Activated naive CD4-positive, alpha-beta T cell treated with anti-CD3 and anti-CD28 coated beads, Interleukin-2, amount 50 U/mL, for 72 hours (primary cell): ENCODE data around the gene SYTL3. TPM values are rescaled to one million over a fixed set of nuclear protein-coding genes. Genes with fewer than 3 reads are reported as not detected.

ENCODE experiments used
- ATAC-seq, 2 donors: fragments of 150-1000 bp; cut with Tn5 transposase; 2 replicates each; pipeline ENCODE4 v1.10.0; 2021; ENCODE audit warnings: mild to moderate bottlenecking in 2 of 2, moderate library complexity in 2 of 2
- DNase-seq, 2 donors: peaks; one replicate each; pipeline ENCODE4 v3.0.0; 2021 to 2022; ENCODE audit warnings: low spot score in 2 of 2
- H3K27ac Mint-ChIP-seq, 2 donors: one replicate each; pipeline ENCODE4 v1.8.0; 2022; ENCODE audit warnings: mild to moderate bottlenecking in 2 of 2, mixed read lengths in 2 of 2
- H3K36me3 Mint-ChIP-seq, 2 donors: one replicate each; pipeline ENCODE4 v1.8.0; 2022; ENCODE audit warnings: mixed read lengths in 2 of 2
- H3K9me3 Mint-ChIP-seq, 2 donors: one replicate each; pipeline ENCODE4 v1.8.0; 2022; ENCODE audit warnings: mixed read lengths in 2 of 2
- total RNA-seq, 2 donors: library from RNA; stranded (reverse); gene quantifications; one replicate each; pipeline ENCODE4 v1.2.3, GENCODE V29; 2022

The SYTL3 gene
- total RNA-seq, 2 donors from 2014 or later = 122 to 143 TPM

GRCh38 chr6:158762787-158763433 lies 113.1 kb downstream of the SYTL3 start:
- Mint-ChIP-seq H3K27ac (peak overlapping the region; percentile 50 to 77), H3K36me3 (peaks cover 10 to 12% of the 10 kb centered on the region in 2 donors), H3K9me3 (no peaks in the 10 kb centered on the region)
- no peak for DNase-seq
- no peak for ATAC-seq

- Mint-ChIP-seq H3K9me3 (no peaks in the 10 kb centered on the region), H3K27ac (peak overlapping the region; percentile 65 to 81), H3K36me3 (peaks cover 10 to 12% of the 10 kb centered on the region in 2 donors)
- ATAC-seq (no peak), DNase-seq (no peak)
Observed at GRCh38 chr6:158763434-158764182, 113.8 kb downstream of the SYTL3 start.

- no peaks in the 10 kb centered on the region for H3K9me3 Mint-ChIP-seq
- ATAC-seq (no peak), DNase-seq (no peak)
- H3K27ac Mint-ChIP-seq = peak overlapping the region; percentile 65 to 81
- H3K36me3 Mint-ChIP-seq = peaks cover 12 to 14% of the 10 kb centered on the region in 2 donors
Observed at GRCh38 chr6:158764183-158764849, 114.5 kb downstream of the SYTL3 start.

- Mint-ChIP-seq H3K27ac (peak overlapping the region; percentile 65 to 74), H3K36me3 (peaks cover 18 to 20% of the 10 kb centered on the region in 2 donors), H3K9me3 (no peaks in the 10 kb centered on the region)
- DNase-seq = no peak
- no peak for ATAC-seq
Observed at GRCh38 chr6:158764926-158765325, 115.1 kb downstream of the SYTL3 start.

GRCh38 chr6:158765499-158766068 lies 115.7 kb downstream of the SYTL3 start:
- peak overlapping the region in 1 of 2 donors; percentile 65 for H3K27ac Mint-ChIP-seq
- ATAC-seq (no peak), DNase-seq (no peak)
- no peaks in the 10 kb centered on the region for H3K9me3 Mint-ChIP-seq
- H3K36me3 Mint-ChIP-seq = peaks cover 23 to 25% of the 10 kb centered on the region in 2 donors

- DNase-seq = no peak
- H3K9me3 Mint-ChIP-seq = no peaks in the 10 kb centered on the region
- peaks cover 23 to 35% of the 10 kb centered on the region in 2 donors for H3K36me3 Mint-ChIP-seq
- peak; percentile 4 for ATAC-seq
- peak overlapping the region; percentile 70 to 95 for H3K27ac Mint-ChIP-seq
Observed at GRCh38 chr6:158766621-158767455, 117.0 kb downstream of the SYTL3 start.

- H3K9me3 Mint-ChIP-seq = no peaks in the 10 kb centered on the region
- ATAC-seq = no peak
- H3K36me3 Mint-ChIP-seq = peaks cover 21 to 33% of the 10 kb centered on the region in 2 donors
- peak overlapping the region; percentile 70 to 95 for H3K27ac Mint-ChIP-seq
- DNase-seq = no peak
Observed at GRCh38 chr6:158767709-158768108, 117.9 kb downstream of the SYTL3 start.

- peaks cover 19 to 33% of the 10 kb centered on the region in 2 donors for H3K36me3 Mint-ChIP-seq
- H3K9me3 Mint-ChIP-seq = no peaks in the 10 kb centered on the region
- ATAC-seq (peak in 1 of 2 donors; percentile 3), DNase-seq (no peak)
- H3K27ac Mint-ChIP-seq = peak overlapping the region; percentile 70 to 95
Observed at GRCh38 chr6:158768436-158768835, 118.6 kb downstream of the SYTL3 start.

GRCh38 chr6:158769234-158769770 lies 119.4 kb downstream of the SYTL3 start:
- ATAC-seq (no peak), DNase-seq (no peak)
- peak overlapping the region; percentile 63 to 97 for H3K27ac Mint-ChIP-seq
- peaks cover 19 to 33% of the 10 kb centered on the region in 2 donors for H3K36me3 Mint-ChIP-seq
- H3K9me3 Mint-ChIP-seq = no peaks in the 10 kb centered on the region

GRCh38 chr6:158769771-158770432 lies 120.0 kb downstream of the SYTL3 start:
- peak in 1 of 2 donors; percentile 52 for DNase-seq
- H3K27ac Mint-ChIP-seq = peak overlapping the region; percentile 63 to 97
- ATAC-seq = no peak
- H3K36me3 Mint-ChIP-seq = peaks cover 19 to 33% of the 10 kb centered on the region in 2 donors
- H3K9me3 Mint-ChIP-seq = no peaks in the 10 kb centered on the region

- DNase-seq = no peak
- Mint-ChIP-seq H3K36me3 (peaks cover 19 to 33% of the 10 kb centered on the region in 2 donors), H3K27ac (peak overlapping the region; percentile 68 to 97), H3K9me3 (no peaks in the 10 kb centered on the region)
- peak in 1 of 2 donors; percentile 19 for ATAC-seq
Observed at GRCh38 chr6:158770533-158771330, 120.9 kb downstream of the SYTL3 start.

- Mint-ChIP-seq H3K9me3 (no peaks in the 10 kb centered on the region), H3K36me3 (peaks cover 20 to 34% of the 10 kb centered on the region in 2 donors), H3K27ac (peak overlapping the region; percentile 68 to 97)
- ATAC-seq (peak in 1 of 2 donors; percentile 3), DNase-seq (no peak)
Observed at GRCh38 chr6:158771399-158772152, 121.7 kb downstream of the SYTL3 start.

- Mint-ChIP-seq H3K36me3 (peaks cover 26 to 40% of the 10 kb centered on the region in 2 donors), H3K27ac (peak overlapping the region; percentile 68 to 97), H3K9me3 (no peaks in the 10 kb centered on the region)
- ATAC-seq (peak in 1 of 2 donors; percentile 2), DNase-seq (no peak)
Observed at GRCh38 chr6:158772172-158772571, 122.3 kb downstream of the SYTL3 start.

GRCh38 chr6:158772851-158773371 lies 123.1 kb downstream of the SYTL3 start:
- peaks cover 31 to 45% of the 10 kb centered on the region in 2 donors for H3K36me3 Mint-ChIP-seq
- H3K9me3 Mint-ChIP-seq = no peaks in the 10 kb centered on the region
- peak overlapping the region; percentile 68 to 82 for H3K27ac Mint-ChIP-seq
- ATAC-seq = no peak
- DNase-seq = no peak
